GM12878 (cell line): ENCODE measurements around the gene S100B. TPM values are rescaled to one million over a fixed set of nuclear protein-coding genes. Genes with fewer than 3 reads are reported as not detected.
A peak's percentile ranks its signal among the peaks of the same experiment; 100 is the strongest.

Source experiments
- CTCF ChIP-seq, 3 experiments: IDR thresholded peaks in 2 of 3; conservative IDR thresholded peaks in 1 of 3; 2 replicates each; pipeline ENCODE4 v1.5.1; 2011; ENCODE audit warnings: low read depth in 3 of 3, low read length in 3 of 3, mild to moderate bottlenecking in 3 of 3, control low read depth in 2 of 3, moderate library complexity in 2 of 3, inconsistent platforms in 1 of 3, mixed read lengths in 1 of 3; ENCODE audit not compliant: control insufficient read depth in 2 of 3, insufficient read depth in 1 of 3; ENCODE audit errors: extremely low read depth in 1 of 3
- E4F1 ChIP-seq: fragments of 450-650 bp; IDR thresholded peaks from 2 replicates; pipeline ENCODE4 v1.6.1; 2018; ENCODE audit warnings: borderline replicate concordance, mild to moderate bottlenecking; ENCODE audit not compliant: partially characterized antibody
- EP300 ChIP-seq, 2 experiments: fragments of 150-350 bp in 1 of 2; IDR thresholded peaks; 2 replicates each; pipeline ENCODE4 v1.6.1; 2011 to 2012; ENCODE audit warnings: low read depth in 2 of 2, low read length in 2 of 2, borderline replicate concordance in 1 of 2, improper control_type of control experiment in 1 of 2, inconsistent platforms in 1 of 2; ENCODE audit not compliant: control insufficient read depth in 1 of 2
- ESRRA ChIP-seq: IDR thresholded peaks from 2 replicates; pipeline ENCODE4 v1.6.1; 2012; ENCODE audit warnings: mild to moderate bottlenecking, low read length, improper control_type of control experiment
- HSF1 ChIP-seq: fragments of 150-350 bp; IDR thresholded peaks from 2 replicates; pipeline ENCODE4 v1.6.1; 2014; ENCODE audit warnings: mild to moderate bottlenecking, low read depth, low read length
- IKZF1 ChIP-seq: fragments of 450-650 bp; conservative IDR thresholded peaks from 2 replicates; pipeline ENCODE4 v1.6.1; 2017; ENCODE audit warnings: antibody characterized with exemption, mild to moderate bottlenecking
- MLLT1 ChIP-seq: fragments of 450-650 bp; IDR thresholded peaks from 2 replicates; pipeline ENCODE4 v1.6.1; 2016; ENCODE audit warnings: mild to moderate bottlenecking
- MYB ChIP-seq: fragments of 150-350 bp; IDR thresholded peaks from 2 replicates; pipeline ENCODE4 v1.6.1; 2014; ENCODE audit warnings: mild to moderate bottlenecking, low read depth, low read length, borderline replicate concordance
- NKRF ChIP-seq: fragments of 450-650 bp; conservative IDR thresholded peaks from 2 replicates; pipeline ENCODE4 v1.6.1; 2017; ENCODE audit warnings: mild to moderate bottlenecking, moderate library complexity
- RFX5 ChIP-seq: IDR thresholded peaks from 2 replicates; pipeline ENCODE4 v1.6.1; 2011; ENCODE audit warnings: low read depth, low read length, improper control_type of control experiment
- RUNX3 ChIP-seq: IDR thresholded peaks from 2 replicates; pipeline ENCODE4 v1.6.1; 2012; ENCODE audit warnings: low read length, inconsistent platforms
- STAT3 ChIP-seq: IDR thresholded peaks from 2 replicates; pipeline ENCODE4 v1.6.1; 2011; ENCODE audit warnings: low read depth, low read length, improper control_type of control experiment
- polyA plus RNA-seq, 11 experiments: library from polyadenylated mRNA; depleted of rRNA in 4 of 11; unstranded in 6 of 11; stranded (reverse) in 5 of 11; fragments of >200 nt; fragmentation: Nextera tagmentation in 4 of 11; fragmentation: Illumina TruSeq in 1 of 11; extraction: Ambion mirVana in 4 of 11; extraction: Trizol in 1 of 11; gene quantifications; 1 replicate in 1 of 11; 2 replicates in 10 of 11; pipeline versions ENCODE4 v1.2.1 to v1.2.3, GENCODE V29; 2011 to 2016; ENCODE audit warnings: inconsistent platforms in 2 of 11, missing spikeins in 2 of 11, low read depth in 1 of 11
- total RNA-seq, 4 experiments: library from RNA; depleted of rRNA in 3 of 4; stranded (reverse); fragments of >200 nt in 3 of 4; fragmentation: Illumina TruSeq in 1 of 4; extraction: Trizol in 1 of 4; gene quantifications; 2 replicates each; pipeline versions ENCODE4 v1.2.1 to v1.2.3, GENCODE V29; 2013 to 2021
- TF ChIP-seq, protein P1 (sequence below): fragments of 450-650 bp; IDR thresholded peaks from 2 replicates; pipeline ENCODE4 v1.6.1; 2018; ENCODE audit warnings: mild to moderate bottlenecking, low read depth, moderate library complexity; ENCODE audit not compliant: partially characterized antibody
- TF ChIP-seq, protein P2 (sequence below): IDR thresholded peaks from 2 replicates; pipeline ENCODE4 v1.6.1; 2012; ENCODE audit warnings: low read depth, low read length, improper control_type of control experiment

S100B gene
- total and polyA plus RNA-seq, 10 of the 15 experiments (the other 5 are each of a cell fraction or from before 2014, with no cell fraction given) = 0.11 to 0.22 TPM; not detected in 8

DNA sequence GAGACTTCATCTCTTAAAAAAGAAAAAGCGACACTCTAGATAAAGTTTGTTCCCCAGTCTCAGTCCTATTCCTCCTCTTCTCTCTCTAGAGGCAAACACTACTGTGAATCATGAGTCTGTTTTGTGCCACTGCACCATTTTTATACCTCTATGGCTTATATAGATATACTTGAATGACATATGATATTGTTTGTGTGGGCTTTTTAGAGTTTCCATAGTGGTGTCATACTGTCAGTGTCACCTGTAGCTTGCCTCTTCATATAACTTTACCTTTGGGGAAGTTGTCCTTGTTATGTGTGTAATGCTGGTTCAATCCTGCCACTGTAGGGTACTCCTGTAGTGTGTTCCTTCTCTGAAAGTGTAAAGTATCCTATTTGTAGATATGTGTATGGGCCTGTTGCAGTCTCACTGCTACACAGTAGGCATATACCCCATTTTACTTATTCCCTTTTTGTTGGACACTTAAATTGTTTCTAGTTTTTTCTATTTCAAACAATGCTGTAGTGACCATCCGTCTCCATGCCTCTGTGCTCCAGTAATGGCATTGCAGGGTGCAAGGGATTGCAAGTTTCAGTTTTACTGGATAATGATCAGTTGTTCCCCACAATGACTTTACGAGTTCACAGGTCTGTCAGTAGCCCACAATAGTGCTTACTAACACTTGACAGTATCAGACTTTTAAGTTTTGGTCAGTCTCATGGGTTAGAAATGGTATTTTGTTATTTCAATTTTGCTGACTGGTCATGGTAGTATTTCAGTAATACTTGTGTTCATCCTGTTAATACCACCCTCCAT, 33.3 kb upstream of the S100B start (continued):
- TF ChIP-seq, protein P1, sequence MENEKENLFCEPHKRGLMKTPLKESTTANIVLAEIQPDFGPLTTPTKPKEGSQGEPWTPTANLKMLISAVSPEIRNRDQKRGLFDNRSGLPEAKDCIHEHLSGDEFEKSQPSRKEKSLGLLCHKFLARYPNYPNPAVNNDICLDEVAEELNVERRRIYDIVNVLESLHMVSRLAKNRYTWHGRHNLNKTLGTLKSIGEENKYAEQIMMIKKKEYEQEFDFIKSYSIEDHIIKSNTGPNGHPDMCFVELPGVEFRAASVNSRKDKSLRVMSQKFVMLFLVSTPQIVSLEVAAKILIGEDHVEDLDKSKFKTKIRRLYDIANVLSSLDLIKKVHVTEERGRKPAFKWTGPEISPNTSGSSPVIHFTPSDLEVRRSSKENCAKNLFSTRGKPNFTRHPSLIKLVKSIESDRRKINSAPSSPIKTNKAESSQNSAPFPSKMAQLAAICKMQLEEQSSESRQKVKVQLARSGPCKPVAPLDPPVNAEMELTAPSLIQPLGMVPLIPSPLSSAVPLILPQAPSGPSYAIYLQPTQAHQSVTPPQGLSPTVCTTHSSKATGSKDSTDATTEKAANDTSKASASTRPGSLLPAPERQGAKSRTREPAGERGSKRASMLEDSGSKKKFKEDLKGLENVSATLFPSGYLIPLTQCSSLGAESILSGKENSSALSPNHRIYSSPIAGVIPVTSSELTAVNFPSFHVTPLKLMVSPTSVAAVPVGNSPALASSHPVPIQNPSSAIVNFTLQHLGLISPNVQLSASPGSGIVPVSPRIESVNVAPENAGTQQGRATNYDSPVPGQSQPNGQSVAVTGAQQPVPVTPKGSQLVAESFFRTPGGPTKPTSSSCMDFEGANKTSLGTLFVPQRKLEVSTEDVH = no peak
- TF ChIP-seq, protein P2, sequence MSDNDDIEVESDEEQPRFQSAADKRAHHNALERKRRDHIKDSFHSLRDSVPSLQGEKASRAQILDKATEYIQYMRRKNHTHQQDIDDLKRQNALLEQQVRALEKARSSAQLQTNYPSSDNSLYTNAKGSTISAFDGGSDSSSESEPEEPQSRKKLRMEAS = no peak
- 0 out of 2 replicates have a peak, but pooled peaks have one; percentile 17 for TF ChIP-seq MLLT1
- no peak for TF ChIP-seq MYB
- TF ChIP-seq EP300 (IDR thresholded peaks at IDR 0.05; ENCODE audit: borderline replicate concordance in 1 of 2, control insufficient read depth in 1 of 2, low read depth in 2 of 2, low read length in 2 of 2) = peak in 1 of 2 experiments; percentile 40; a peak in 1 of 4 replicates
- peak; percentile 78 for TF ChIP-seq IKZF1
- no peak for TF ChIP-seq E4F1
- TF ChIP-seq HSF1 = no peak
- TF ChIP-seq NKRF = 0 out of 2 replicates have a peak, but pooled peaks have one; percentile 20
- no peak for TF ChIP-seq CTCF (IDR thresholded peaks at IDR 0.05 in 2 of 3, conservative IDR thresholded peaks at IDR 0.05 in 1 of 3; ENCODE audit: control insufficient read depth in 2 of 3, extremely low read depth in 1 of 3, insufficient read depth in 1 of 3, low read depth in 3 of 3, low read length in 3 of 3)
- TF ChIP-seq STAT3 = no peak
- TF ChIP-seq RFX5 = no peak
- 0 out of 2 replicates have a peak, but pooled peaks have one; percentile 18 for TF ChIP-seq RUNX3
- no peak for TF ChIP-seq ESRRA
